ENCODE results near the gene FRG2C.

DNA sequence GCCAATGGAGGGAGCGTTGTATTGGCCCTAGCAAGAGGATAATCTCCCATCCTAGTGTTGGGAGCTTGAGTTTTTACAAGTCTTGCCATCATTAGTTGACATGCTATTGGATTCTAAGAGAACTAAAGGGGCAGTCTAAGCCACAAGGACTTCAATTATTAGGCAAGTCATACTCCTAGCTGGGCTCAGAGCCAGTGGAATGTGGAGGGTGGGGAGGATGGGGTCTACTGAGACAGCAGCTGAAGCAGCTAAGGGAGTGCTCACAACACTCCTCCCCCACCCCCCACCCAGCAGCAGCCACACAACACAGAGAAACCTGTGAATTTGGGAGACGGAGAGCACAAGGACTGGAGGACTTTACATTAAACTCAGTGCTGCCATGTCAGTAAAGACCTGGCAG, 27.9 kb downstream of the FRG2C start:
- TF ChIP-seq, protein P1, sequence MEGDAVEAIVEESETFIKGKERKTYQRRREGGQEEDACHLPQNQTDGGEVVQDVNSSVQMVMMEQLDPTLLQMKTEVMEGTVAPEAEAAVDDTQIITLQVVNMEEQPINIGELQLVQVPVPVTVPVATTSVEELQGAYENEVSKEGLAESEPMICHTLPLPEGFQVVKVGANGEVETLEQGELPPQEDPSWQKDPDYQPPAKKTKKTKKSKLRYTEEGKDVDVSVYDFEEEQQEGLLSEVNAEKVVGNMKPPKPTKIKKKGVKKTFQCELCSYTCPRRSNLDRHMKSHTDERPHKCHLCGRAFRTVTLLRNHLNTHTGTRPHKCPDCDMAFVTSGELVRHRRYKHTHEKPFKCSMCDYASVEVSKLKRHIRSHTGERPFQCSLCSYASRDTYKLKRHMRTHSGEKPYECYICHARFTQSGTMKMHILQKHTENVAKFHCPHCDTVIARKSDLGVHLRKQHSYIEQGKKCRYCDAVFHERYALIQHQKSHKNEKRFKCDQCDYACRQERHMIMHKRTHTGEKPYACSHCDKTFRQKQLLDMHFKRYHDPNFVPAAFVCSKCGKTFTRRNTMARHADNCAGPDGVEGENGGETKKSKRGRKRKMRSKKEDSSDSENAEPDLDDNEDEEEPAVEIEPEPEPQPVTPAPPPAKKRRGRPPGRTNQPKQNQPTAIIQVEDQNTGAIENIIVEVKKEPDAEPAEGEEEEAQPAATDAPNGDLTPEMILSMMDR (IDR thresholded peaks at IDR 0.05): no peak
- TF ChIP-seq POLR2A (IDR thresholded peaks at IDR 0.05; ENCODE audit: low read depth) (no peak), POLR2AphosphoS5 (IDR thresholded peaks at IDR 0.05) (no peak), EP300 (IDR thresholded peaks at IDR 0.05) (no peak)
